A673 (cell line): ENCODE measurements around the gene NTNG2.

Experiments
- EZH2 ChIP-seq: fragments of 200-600 bp; sonication (generic); IDR thresholded peaks from 2 replicates; pipeline ENCODE4 v1.6.1; 2017; ENCODE audit warnings: borderline replicate concordance, low read depth, mild to moderate bottlenecking, mixed read lengths, antibody characterized with exemption, low read length; ENCODE audit not compliant: poor library complexity, severe bottlenecking
- TF ChIP-seq, protein P1 (sequence below): fragments of 300-800, 200-600 bp; sonication (generic); conservative IDR thresholded peaks from 2 replicates; pipeline ENCODE4 v1.5.1; 2017; ENCODE audit warnings: low read depth, mild to moderate bottlenecking, antibody characterized with exemption, low read length, moderate library complexity, mixed read lengths

DNA sequence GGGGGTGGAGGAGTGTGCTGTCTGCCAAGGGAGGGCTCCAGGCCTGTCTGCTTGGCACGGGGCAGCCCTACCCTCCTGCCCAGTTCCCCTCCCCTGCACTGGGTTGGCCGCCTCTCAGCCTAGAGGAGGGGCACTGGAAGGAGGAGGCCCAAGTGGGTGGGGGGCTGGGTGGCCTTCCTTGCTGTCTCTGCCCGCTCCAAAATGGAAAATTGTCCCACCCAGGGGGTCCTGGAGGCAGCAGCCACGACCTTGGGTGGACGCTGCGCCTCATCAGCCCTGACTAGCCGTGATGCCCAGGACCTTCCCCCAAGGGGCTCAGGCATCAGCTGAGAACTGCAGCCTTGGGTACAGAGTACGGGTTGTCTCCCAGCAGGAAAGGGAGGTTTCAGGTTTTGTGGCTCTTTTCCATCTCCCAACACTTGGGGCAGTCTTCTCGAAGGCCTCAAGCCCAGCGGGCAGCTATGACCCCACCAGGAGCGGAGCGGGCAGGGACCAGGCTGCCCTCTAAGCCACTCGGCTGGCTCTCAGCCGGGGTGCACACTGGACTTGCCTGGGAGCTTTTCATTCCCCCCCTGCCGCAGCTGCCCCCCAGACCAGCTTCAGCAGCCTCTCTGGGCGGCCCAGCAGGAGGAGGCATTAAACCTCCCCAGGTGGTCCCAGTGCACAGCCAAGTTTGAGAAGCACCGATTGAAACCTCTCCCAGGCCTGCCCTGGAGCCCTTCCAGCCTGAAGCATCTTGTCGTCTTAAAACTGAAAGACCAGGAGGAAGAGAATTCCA is 20.6 kb downstream of the NTNG2 start:
- TF ChIP-seq, protein P1, sequence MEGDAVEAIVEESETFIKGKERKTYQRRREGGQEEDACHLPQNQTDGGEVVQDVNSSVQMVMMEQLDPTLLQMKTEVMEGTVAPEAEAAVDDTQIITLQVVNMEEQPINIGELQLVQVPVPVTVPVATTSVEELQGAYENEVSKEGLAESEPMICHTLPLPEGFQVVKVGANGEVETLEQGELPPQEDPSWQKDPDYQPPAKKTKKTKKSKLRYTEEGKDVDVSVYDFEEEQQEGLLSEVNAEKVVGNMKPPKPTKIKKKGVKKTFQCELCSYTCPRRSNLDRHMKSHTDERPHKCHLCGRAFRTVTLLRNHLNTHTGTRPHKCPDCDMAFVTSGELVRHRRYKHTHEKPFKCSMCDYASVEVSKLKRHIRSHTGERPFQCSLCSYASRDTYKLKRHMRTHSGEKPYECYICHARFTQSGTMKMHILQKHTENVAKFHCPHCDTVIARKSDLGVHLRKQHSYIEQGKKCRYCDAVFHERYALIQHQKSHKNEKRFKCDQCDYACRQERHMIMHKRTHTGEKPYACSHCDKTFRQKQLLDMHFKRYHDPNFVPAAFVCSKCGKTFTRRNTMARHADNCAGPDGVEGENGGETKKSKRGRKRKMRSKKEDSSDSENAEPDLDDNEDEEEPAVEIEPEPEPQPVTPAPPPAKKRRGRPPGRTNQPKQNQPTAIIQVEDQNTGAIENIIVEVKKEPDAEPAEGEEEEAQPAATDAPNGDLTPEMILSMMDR, result peak; percentile 52
- no peak for TF ChIP-seq EZH2
